Activated T-helper 1 cell treated with anti-CD3 and anti-CD28 coated beads, Interleukin-2, amount 50 U/mL, for 16 hours (primary cell): ENCODE results near the gene MAP2K6.

ENCODE experiments used
- DNase-seq, 2 donors: peaks; one replicate each; pipeline ENCODE4 v3.0.0-alpha.2; 2020; ENCODE audit warnings: low read depth in 1 of 2, low spot score in 1 of 2

The MAP2K6 gene

DNA sequence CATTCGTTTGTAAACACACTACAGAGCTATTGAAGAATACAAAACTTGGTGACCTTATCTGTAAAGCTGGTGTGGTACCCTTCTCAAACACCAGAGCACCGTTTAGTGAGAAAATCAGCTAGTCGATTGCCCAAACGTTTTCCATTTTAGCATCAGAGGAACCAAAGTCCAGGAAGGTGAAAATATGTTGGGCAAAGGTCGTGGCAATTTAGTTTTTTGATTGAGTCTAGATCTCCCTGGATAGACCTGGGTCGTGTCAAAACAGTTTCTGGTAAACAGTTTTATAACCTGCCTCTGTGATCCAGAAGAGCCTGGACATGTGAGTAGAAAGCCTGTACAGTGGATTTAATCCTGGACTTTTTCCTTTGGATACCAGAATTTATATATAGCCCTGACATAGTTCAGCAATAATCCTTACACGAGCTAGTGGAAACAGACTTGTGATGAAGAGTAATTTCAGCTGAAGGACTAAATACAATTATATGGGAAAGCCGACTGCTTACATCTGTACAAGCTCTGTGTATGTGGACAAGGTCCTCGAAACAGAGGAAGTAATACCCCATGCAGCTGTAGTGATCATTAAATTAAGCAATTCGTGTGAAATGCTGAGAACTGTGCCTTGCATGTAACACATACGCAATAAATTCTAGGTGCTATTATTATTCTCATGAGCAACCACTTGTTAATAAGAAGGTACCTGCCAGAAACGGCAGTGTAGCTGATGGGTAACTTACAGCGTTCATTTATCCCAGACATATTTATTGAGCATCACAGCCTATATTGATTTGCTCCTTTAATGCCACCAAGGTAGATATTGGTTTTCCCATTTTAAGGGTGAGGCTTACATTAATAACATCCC is 72.5 kb downstream of the MAP2K6 start:
- DNase-seq: no peak

DNA sequence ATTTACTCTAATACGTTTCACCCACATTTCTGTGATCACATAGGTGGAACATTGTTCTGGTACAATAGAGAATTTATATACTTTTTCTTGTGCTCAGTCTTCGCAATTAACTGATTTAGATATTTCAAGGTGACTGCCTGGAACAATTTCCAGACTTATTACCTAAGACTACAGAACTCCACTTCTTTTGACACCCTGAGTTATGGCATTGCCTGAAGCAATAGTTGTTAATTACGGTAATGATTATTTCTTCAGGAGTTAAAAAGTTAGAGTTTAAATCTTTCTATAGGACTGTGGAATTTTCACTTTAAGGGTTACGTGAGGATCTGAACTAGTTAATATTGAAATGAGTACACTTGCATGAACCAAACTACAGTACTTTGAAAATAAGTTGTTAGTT is 74.8 kb downstream of the MAP2K6 start:
- no peak for DNase-seq

DNA sequence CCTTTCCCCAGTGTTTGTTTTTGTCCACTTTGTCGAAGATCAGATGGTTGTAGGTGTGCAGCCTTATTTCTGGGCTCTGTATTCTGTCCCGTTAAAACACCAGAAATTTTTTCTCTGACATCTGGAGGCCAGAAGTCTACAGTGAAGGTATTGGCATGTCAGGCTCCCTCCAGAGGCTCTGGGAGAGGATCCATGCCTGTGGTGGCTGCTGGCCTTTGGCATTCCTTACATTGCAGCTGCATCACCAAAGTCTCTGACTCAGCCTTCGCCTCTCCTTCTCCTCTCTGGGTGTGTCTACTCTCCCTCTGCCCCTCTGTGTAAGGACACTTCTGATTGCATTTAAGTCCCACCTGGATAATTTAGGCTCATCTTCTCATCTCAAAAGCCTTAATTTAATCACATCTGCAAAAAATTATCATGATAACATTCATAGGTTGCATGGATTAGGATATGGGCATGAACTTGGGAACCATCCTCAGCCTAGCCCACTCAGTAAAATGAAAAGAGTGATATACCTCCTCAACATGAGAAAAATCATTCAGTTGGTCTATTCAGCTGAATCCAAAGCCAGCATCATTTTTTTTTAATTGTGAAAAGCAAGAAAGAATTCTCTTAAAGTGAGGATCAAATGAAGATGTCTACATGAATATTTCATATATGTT is 78.0 kb downstream of the MAP2K6 start:
- no peak for DNase-seq

DNA sequence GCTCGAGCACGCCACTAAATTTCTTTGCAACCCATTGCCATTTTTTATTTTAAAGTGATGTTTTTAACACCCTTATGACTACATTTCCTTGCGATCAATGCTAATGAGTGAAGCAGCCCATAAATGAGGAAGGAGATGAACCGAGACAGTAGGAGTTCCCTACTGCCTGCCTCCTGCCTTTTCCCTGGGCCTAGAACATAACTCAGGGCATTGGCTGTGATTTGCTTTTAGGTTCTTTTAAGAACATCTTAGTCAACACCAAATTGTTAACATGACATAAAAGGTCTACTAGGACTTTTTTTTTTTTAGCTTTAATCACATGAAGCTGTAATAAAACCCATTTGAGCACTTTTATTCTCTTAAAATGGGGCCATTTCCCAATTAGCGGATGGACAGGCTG is 81.3 kb downstream of the MAP2K6 start:
- DNase-seq: no peak

DNA sequence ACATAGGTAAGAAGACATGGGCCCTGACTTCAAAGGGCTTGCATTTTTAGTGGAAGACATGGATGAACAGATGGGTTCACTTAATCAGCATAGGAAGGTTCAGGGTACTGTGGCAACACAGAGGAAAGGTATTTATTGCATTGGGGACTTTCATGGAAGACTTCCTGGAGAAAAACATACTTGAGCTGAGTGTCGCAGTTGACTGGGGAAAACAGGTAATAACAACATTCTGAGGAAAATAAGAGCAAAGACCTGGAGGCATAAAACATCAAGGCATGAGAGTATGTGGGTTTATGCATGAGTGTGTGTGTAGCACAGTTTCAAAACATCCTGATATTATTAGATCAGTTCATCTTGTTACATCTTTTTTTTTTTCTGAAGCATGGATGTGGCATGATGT is 82.7 kb downstream of the MAP2K6 start:
- no peak for DNase-seq

DNA sequence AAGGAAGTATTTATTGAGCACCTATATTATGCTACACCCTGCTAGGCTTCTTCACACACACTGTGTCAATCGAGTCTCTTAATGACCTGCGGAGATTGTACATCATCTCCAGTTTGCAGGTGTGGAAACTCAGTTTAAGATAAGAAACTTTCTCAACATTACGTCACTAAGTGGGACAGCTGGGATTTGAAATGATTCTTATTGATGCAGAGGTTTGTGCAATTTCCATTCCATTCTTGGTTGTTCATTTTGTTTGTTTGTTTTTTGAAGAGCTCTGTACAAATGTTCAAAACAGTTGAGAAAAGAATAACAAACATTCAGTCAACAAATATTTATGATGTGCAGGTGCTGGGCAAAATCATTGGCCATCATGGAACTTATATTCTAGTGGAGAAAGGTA is 84.8 kb downstream of the MAP2K6 start:
- DNase-seq: no peak

DNA sequence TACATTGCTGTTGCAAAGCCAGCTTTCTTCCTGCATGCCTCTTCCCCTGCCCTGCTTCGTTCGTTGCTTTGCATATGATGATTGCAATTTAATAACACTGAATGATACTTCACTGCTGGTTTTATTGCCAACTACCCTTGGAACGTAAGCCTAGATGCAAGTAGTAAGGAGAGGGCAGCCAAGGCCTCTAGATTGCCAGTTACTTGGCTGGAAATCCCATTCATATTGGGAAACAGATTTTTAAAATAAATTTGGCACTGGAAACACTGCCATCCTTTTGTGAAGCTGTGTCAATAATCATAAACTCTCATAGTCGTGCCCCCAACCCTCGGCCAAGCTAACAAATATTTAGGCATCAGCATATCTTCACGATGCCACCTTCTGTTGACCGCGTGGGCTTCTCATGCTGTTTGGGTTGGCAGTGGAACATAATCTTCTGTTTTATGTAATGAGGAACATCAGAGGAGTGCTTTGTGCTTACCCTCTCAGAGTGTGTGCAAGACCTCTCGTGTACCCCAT is 86.5 kb downstream of the MAP2K6 start:
- DNase-seq: no peak

DNA sequence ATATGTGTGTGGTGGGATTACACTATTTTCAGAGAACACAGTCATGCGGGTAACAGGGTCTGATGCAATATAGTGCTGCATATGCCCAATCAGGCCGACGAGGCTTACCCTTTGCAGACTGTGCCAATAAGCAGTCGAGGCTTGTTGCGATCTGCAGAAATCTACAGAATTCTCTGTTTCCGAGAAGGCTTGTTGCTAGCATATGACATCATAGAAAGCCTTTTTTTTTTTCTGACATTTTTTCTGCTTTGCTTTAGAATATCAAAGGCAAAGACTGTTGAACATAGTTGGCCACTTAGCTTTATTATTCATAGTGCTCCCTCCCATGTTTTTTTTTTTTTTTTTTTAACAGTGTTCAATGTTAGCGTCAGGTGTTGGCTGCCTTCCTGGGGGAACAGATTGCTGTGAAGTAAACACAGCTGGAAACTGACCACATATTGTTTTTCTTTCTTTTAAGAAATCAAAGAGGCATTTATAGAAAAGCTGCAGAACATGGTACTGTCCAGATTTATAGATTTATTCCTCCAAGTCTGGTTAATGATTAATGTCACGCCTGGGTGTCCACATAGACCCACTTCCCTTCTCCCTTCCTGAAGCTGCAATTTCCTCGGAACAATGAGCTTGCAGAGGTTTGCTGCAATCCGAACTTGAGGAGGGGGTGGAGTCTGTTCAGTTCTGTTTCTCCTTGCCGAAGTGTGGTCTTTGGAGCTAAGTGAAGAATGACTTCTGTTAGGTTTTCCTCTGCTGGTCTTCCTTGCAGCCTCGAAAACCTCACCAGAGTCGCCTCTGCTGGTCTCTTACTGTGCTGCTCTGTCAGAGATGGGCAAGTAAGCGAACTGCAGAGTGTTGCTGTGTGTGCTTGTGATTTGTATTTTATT is 87.3 kb downstream of the MAP2K6 start:
- no peak for DNase-seq

DNA sequence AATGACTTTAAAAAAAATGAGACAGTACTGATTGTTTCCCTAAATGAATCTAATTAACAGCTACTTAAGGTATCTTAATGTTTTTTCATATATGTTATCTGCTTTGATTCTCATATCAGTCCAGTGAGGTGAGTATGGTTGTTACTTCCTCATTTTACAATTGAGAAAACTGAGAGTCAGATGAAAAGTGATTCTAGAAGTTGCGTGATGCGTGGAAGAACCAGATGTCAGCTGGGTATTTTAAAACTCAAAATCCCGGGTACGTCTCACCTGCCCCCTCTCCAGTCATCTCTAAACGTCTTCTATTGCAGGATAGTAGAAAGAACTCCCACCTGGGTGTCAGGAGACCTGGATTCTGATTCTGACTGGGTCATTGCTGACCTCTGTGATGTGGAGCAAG is 89.2 kb downstream of the MAP2K6 start:
- no peak for DNase-seq

DNA sequence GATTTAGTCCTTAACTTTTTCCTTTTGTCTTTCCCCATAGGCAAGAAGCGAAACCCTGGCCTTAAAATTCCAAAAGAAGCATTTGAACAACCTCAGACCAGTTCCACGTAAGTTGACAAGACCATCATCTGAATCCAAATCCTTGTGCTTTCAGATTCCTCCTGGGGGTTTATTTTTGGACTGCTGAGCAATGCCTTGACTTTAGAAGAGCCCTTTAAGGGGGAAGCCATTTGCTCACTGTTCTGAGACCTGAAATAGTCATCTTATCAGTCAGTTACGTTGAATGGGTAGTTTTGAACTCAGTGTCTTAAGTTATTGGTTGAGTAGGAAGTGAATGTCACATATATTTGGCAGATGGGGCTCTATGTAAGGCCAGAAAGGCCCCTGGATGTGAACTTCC is 91.2 kb downstream of the MAP2K6 start:
- DNase-seq: no peak

DNA sequence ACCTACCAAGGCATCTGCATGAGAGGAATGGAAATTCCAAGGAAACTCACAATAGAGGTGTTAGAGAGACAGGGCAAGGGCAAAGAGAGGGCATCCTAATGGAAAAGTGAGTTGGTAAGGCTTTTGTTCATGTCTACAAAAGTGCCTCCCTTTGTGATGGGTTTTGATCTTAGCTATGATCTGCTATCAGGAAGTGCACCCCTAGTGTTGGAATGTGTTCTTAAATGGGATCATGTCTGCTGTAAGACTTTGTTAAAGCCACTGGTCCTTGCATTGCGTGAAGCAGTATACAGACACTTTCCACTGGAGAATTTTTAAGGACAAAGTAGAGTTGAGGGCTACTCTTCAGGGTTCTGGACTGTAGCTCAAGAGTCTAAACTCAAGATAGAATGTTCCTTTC is 92.0 kb downstream of the MAP2K6 start:
- no peak for DNase-seq

DNA sequence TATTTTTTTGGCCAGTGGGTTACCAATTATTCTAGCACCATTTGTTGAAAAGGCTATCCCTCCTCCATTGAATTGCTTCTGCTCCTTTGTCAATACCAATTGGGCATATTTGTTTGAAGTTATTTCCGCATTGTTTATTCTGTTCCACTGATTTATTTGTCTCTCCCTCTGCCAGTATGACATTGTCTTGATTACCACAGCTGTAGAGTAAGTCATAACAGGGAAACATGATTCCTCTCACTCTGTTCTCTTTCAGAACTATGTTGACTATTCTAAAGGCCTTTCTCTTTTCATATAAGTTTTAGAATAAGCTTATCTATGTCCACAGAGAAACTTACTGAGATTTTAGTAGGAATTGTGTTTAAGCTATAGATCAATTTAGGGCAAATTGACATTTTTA is 94.3 kb downstream of the MAP2K6 start:
- no peak for DNase-seq

DNA sequence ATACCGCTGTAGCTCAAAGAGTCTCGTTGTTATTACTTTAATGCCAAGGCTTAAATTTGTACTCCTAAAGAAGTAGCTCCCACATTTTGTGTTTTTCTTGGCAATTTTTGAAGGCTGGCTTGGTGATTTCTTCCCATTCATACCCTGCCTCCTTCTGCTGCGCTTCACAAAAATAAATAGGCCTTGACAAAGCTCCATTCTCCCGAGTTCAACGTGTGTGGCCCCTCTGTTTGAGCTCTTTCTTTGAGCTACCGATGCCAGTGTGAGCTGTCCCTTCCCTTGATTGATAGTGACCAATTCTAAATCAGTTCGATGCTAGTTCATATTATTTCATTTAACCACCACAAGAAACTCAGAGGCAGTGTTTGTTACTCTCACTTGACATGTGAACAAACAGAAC is 96.8 kb downstream of the MAP2K6 start:
- DNase-seq: no peak

DNA sequence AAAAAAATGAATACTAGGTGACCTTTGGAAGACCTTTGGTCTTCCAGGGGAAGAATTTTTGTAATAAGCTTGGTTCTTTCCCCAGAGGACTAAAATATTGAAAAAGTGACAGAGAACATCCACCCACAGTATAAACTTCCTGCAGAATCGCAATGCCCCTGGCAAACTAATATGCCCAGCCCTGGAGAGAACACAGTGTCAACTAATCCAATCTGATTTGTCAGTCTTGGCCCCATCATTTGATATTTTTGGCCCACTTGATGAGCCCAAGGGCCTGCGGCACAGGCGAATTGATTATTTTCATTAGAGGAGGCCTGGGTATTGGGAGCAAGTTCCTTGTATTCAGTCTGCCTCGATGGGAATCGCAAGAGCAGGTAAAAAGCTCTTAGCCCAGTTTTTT is 98.4 kb downstream of the MAP2K6 start:
- DNase-seq: no peak

DNA sequence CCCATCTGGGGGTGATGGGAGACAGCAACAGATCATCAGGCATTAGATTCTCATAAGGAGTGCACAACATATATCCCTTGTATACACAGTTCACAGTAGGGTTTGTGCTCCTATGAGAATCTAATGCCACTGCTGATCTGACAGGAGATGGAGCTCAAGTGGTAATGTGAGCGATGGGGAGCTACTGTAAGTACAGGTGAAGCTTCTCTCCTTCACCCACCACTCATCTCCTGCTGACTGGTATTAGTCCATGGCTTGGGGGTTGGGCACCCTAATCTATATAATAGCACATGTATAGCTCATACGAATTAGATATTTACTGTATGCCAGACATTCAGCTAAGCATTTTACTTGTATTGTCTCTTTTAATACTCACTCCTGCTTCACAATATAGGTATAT is 101.7 kb downstream of the MAP2K6 start:
- DNase-seq: no peak

DNA sequence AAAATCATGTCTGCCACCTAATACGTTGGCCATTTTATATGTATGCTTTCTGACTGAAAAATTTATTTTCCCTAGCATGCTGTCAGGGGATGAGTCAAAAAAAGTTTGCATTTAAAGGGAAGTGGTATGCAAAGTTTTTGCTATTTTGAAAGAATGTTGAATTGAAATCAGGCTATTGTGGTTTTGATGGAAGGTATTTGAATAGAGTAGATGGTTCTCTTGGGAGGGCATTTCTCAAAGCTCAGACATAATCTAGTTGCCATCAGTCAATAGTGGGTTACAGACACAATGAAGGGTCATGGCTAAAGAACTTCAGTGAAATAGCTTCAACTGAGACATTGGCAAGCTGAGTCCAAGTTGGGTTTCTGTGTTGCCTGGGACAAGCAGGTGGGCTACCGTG is 102.4 kb downstream of the MAP2K6 start:
- no peak for DNase-seq

DNA sequence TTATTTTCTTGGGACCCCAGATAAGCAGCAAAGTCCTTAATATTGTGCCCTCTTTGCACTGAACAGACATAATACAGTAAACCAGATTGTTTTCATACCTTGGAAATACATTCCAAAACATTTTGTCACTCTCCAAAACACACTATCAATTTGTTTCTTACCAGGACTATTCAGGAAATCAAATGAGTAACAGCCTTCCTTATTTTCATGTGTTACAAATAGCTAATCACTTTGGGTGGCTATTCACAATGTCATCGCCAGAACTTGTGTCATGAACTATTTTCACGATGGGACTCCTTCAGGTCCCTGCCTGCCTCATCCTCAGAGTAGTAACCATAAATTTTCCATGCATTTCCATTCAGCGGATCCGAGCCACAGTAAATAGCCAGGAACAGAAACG is 104.5 kb downstream of the MAP2K6 start:
- no peak for DNase-seq

DNA sequence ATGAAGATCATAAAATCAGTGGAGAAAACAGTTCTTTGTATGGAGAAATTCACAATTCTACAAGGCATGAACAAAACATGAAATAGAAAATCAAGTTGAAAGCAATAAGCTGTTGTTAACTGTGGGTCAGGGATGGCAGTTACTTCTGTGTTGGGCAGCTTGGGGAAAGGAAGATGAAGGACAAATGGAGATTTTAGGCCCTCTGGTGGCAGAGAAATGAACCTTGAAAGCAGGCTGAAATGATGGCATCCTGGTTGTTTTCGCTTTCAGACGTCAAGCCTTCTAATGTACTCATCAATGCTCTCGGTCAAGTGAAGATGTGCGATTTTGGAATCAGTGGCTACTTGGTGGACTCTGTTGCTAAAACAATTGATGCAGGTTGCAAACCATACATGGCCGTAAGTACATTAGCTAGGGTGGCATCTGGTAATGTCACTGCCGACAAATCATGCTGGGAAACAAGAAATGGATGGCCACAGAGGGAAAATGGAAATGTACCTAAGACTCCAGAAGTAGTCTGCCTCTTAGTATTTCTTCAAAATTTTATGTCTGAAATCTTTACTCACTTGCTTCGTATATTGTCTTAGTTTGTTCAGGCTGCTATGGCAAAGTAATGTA is 108.9 kb downstream of the MAP2K6 start:
- no peak for DNase-seq

DNA sequence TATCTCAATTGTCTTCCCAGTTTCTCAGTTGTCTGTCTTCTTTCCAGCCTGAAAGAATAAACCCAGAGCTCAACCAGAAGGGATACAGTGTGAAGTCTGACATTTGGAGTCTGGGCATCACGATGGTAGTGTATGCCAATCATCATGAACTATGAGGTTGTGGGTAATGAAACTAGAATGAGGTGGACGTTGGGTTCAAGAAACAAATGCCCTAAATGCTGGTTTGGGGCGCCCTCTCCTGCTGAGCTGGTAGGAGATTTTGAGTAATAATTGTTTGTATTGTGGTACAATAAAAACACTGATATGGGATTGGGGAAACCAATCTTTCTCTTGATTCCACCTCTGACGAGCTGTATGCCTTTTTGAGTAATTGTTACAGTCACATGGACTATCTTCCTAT is 110.4 kb downstream of the MAP2K6 start:
- DNase-seq: no peak

DNA sequence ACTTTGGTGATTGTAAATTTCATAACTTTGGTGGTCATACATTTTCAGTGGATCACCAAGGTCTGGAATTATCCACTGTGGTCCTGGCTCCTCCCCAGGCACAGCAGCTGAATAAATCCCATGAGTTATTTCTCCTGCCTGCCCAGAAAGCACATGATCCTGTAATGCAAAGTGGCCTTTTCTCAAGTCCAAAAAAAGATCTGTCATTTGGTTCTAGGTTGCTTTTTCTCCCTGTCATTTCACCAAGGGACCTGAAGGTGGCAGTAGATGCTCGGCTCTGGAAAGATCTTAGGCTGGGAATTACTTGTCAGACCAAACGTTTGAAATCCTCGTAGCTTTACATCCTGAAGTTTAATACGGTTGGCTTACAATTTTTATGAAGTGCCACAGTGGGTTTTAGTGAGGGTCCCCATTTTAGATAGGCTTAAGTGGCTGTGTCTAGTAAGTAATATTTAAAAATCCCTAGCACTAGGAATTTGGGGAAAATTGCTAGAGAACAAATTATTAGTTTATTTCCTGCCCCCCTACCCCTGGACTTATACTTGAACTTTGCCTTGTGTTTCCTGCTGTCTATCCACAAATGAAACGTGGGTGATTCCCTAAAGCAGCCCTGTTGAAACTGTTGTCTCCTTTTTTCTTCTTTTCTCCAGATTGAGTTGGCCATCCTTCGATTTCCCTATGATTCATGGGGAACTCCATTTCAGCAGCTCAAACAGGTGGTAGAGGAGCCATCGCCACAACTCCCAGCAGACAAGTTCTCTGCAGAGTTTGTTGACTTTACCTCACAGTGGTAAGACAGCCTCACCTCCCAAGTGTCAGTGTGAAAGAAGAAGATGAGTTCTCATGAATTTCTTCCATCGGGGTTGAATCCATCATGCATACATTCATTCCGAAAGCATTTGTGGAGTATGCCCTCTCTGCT is 111.7 kb downstream of the MAP2K6 start:
- DNase-seq: no peak
